ENCODE results near the gene POPDC3. TPM values are rescaled to one million over a fixed set of nuclear protein-coding genes. Genes with fewer than 3 reads are reported as not detected.

Gene POPDC3, protein sequence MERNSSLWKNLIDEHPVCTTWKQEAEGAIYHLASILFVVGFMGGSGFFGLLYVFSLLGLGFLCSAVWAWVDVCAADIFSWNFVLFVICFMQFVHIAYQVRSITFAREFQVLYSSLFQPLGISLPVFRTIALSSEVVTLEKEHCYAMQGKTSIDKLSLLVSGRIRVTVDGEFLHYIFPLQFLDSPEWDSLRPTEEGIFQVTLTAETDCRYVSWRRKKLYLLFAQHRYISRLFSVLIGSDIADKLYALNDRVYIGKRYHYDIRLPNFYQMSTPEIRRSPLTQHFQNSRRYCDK
- total RNA-seq: 1 to 10 TPM in 1 of 2 donors, under 1 TPM in 1; 0.18 to 1.1 TPM
- polyA plus RNA-seq: 1 to 10 TPM in 1 of 2 donors, under 1 TPM in 1; 0.56 to 1.9 TPM
- long read RNA-seq, donor 1, partial matches to known transcripts: 0 of 1 reads
- long read RNA-seq, donor 1, other reads (novel, unspliced or antisense): 0 of 1 reads
- long read RNA-seq, donor 2, partial matches to known transcripts: 0 of 1 reads
- long read RNA-seq, donor 2, other reads (novel, unspliced or antisense): 0 of 1 reads
- long read RNA-seq, donor 3: 0 reads
- long read RNA-seq, donor 4: 0 reads
- long read RNA-seq, donor 5, partial matches to known transcripts: 0 of 1 reads
- long read RNA-seq, donor 5, other reads (novel, unspliced or antisense): 0 of 1 reads

DNA sequence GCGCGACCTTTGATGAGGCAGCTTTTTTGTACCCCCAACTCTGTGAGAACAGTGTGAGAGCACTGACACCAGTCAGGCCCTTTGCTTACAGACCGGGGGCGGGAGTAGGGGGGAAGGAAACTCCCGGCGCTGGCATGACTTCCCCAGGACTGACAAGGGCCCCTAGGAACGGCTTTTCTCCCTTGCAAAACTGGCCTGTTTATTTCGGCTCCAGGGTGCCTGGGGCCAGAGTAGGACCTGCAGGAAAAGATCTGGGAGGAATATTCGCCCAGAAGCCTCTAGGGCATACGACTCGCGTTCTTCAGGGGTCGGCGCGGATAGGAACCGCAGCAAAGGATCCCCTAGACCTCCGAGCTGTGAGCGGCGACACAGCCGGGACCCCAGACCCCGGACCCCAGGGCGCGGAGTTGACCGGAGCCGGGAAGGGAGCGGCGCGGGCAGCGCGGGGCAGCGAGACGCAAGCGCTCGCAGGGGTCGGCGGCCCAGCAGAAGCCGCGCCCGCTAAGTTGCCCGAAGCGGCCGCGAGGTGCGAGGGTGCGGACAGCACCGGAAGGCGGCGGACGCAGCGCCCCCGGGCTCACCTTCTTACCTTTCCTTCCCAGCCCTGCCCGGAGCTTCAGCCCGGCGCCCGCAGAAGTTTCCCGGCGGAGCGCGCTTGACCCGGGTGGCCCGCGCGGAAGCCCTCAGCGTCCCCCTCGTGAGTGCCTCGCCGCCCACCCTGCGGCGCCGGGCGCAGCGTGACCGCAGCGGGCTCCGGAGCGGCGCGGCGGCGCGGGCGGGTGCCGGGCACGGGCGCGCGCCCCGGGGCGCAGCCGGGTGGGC is at the start of gene POPDC3:
Gene POPDC3, minus strand, starts transcription at position 771 of the 822 bp plus-strand sequence. CDS start 18,105 bp downstream, outside the sequence.
- 3% methylated on average over 45 to 90 of the region's 90 CpGs for WGBS, 2 donors
- Histone ChIP-seq H3K4me3 (peak within 1 kb of the TSS; percentile 50), H3K9ac (ENCODE audit: insufficient read depth in 1 of 2, low read length in 2 of 2) (no peak within 1 kb of the TSS), H3K36me3 (ENCODE audit: control insufficient read depth in 4 of 4, insufficient read depth in 4 of 4, low read length in 4 of 4) (no peaks in the 10 kb centered on the region), H3K27ac (ENCODE audit: low read depth in 1 of 2, low read length in 1 of 2) (peak within 1 kb of the TSS in 1 of 2 donors; percentile 98), H3K27me3 (ENCODE audit: control insufficient read depth in 3 of 3, insufficient read depth in 3 of 3, low read length in 2 of 3) (peaks cover 0 to 37% (median 30%) of the 10 kb centered on the region in 3 donors), H3K4me1 (ENCODE audit: control insufficient read depth in 5 of 5, insufficient read depth in 5 of 5, low read length in 5 of 5) (peaks cover 0 to 8% (median 4%) of the 10 kb centered on the region in 5 donors), H3K9me3 (ENCODE audit: control insufficient read depth in 4 of 4, insufficient read depth in 3 of 4, low read length in 3 of 4) (peaks cover 0 to 2% (median 0%) of the 10 kb centered on the region in 4 donors)
- DNase-seq (peak in 2 of 3 donors; percentile 28 to 32), ATAC-seq (ENCODE audit: insufficient read depth, low FRiP score) (no peak)
- TF ChIP-seq, protein P1, sequence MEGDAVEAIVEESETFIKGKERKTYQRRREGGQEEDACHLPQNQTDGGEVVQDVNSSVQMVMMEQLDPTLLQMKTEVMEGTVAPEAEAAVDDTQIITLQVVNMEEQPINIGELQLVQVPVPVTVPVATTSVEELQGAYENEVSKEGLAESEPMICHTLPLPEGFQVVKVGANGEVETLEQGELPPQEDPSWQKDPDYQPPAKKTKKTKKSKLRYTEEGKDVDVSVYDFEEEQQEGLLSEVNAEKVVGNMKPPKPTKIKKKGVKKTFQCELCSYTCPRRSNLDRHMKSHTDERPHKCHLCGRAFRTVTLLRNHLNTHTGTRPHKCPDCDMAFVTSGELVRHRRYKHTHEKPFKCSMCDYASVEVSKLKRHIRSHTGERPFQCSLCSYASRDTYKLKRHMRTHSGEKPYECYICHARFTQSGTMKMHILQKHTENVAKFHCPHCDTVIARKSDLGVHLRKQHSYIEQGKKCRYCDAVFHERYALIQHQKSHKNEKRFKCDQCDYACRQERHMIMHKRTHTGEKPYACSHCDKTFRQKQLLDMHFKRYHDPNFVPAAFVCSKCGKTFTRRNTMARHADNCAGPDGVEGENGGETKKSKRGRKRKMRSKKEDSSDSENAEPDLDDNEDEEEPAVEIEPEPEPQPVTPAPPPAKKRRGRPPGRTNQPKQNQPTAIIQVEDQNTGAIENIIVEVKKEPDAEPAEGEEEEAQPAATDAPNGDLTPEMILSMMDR (IDR thresholded peaks at IDR 0.05; ENCODE audit: control extremely low read depth, extremely low read depth): no peak

DNA sequence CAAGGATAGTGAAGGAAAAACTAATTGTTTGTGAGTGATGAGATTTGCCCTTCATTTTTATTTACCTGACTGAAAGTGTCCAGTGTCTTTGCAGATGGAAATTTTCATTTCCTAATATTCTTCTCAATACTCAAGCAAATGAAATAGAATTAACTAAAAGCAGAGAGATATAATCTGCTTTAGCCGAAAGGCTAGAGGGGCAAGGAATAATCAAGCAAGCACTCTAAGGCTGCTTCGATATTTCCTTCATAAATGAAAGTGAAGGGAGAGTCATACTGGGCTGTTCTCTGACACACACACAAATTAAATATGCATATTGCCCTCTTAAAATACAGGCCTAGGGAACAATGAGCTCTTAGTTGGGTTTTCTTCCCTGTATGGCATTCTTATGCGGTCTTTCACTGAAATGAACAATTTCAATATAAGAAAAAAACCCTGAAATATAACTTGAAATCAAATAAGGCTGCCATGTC is 47.5 kb upstream of the POPDC3 start:
- no peak overlapping the region for H3K4me3 ChIP-seq
- H3K27ac ChIP-seq (ENCODE audit: low read depth in 1 of 2, low read length in 1 of 2): peak overlapping the region in 1 of 2 donors; percentile 33
- no peak for ATAC-seq (ENCODE audit: insufficient read depth, low FRiP score)
- WGBS, 2 donors: 82 to 88% methylated on average over 3 of the region's 3 CpGs
- H3K9ac ChIP-seq (ENCODE audit: insufficient read depth in 1 of 2, low read length in 2 of 2): no peak overlapping the region
- DNase-seq: no peak
- H3K36me3 ChIP-seq (ENCODE audit: control insufficient read depth in 4 of 4, insufficient read depth in 4 of 4, low read length in 4 of 4): no peaks in the 10 kb centered on the region
- H3K27me3 ChIP-seq (ENCODE audit: control insufficient read depth in 3 of 3, insufficient read depth in 3 of 3, low read length in 2 of 3): no peaks in the 10 kb centered on the region
- TF ChIP-seq, protein P1 (IDR thresholded peaks at IDR 0.05; ENCODE audit: control extremely low read depth, extremely low read depth): no peak
- no peaks in the 10 kb centered on the region for H3K4me1 ChIP-seq (ENCODE audit: control insufficient read depth in 5 of 5, insufficient read depth in 5 of 5, low read length in 5 of 5)
- H3K9me3 ChIP-seq (ENCODE audit: control insufficient read depth in 4 of 4, insufficient read depth in 3 of 4, low read length in 3 of 4): no peaks in the 10 kb centered on the region

DNA sequence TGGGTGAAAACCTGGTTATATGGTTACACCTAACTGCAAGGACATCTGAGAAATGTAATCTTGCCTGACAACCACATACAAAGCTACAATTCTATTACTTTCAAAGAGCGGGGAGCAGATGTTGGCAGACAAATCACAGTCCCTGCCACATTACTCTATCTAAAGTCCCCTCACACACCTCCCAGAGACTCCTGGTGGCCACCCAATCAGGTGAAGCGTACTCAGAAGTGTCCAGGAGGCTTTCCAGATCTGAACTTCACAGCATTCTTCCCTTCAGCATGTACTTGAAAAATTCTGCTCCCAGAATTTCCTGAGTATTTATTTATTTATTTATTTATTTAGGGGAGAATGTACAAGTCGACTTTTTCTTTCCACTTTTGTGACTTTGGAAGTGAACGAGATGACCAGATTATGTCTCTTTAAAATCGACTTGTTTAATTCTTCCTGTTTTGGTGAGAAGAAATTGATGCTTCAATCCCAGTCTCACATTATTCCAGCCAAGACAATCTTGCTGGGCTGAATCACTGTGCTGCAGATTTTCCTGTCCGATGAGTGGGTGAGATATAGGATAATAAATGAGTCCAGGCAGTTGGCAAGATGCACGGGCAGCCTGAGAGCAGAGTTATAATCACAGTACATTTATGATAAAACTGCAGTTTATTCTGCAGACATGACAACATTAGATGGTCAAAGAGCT is 46.9 kb upstream of the POPDC3 start:
- H3K27ac ChIP-seq (ENCODE audit: low read depth in 1 of 2, low read length in 1 of 2): no peak overlapping the region
- no peaks in the 10 kb centered on the region for H3K4me1 ChIP-seq (ENCODE audit: control insufficient read depth in 5 of 5, insufficient read depth in 5 of 5, low read length in 5 of 5)
- TF ChIP-seq, protein P1 (IDR thresholded peaks at IDR 0.05; ENCODE audit: control extremely low read depth, extremely low read depth): no peak
- H3K36me3 ChIP-seq (ENCODE audit: control insufficient read depth in 4 of 4, insufficient read depth in 4 of 4, low read length in 4 of 4): no peaks in the 10 kb centered on the region
- no peak for DNase-seq
- H3K9ac ChIP-seq (ENCODE audit: insufficient read depth in 1 of 2, low read length in 2 of 2): no peak overlapping the region
- no peak for ATAC-seq (ENCODE audit: insufficient read depth, low FRiP score)
- H3K27me3 ChIP-seq (ENCODE audit: control insufficient read depth in 3 of 3, insufficient read depth in 3 of 3, low read length in 2 of 3): no peaks in the 10 kb centered on the region
- H3K9me3 ChIP-seq (ENCODE audit: control insufficient read depth in 4 of 4, insufficient read depth in 3 of 4, low read length in 3 of 4): no peaks in the 10 kb centered on the region
- 52 to 69% methylated on average over 7 of the region's 7 CpGs for WGBS, 2 donors
- no peak overlapping the region for H3K4me3 ChIP-seq

Data from lung (tissue), 16 donors.